Suppressor macrophage (primary cell): ENCODE measurements around the gene TBC1D10A.

ENCODE experiments used
- DNase-seq, 4 experiments: peaks; one replicate each; pipeline ENCODE4 v3.0.0-alpha.2; 2020 to 2022

The TBC1D10A gene

GRCh38 chr22:30265823-30266444 is 60.8 kb downstream of the TBC1D10A start:
- peak; percentile 83 to 90 (median 86) for DNase-seq

- peak in 1 of 4 experiments; percentile 36 for DNase-seq
Observed at GRCh38 chr22:30265131-30265720, 61.5 kb downstream of the TBC1D10A start.

GRCh38 chr22:30263883-30264282 is 62.9 kb downstream of the TBC1D10A start:
- DNase-seq, result no peak

- peak; percentile 87 to 94 (median 90) for DNase-seq
Observed at GRCh38 chr22:30262917-30263741, 63.6 kb downstream of the TBC1D10A start.

- DNase-seq, result no peak
Observed at GRCh38 chr22:30262112-30262511, 64.6 kb downstream of the TBC1D10A start.

GRCh38 chr22:30261134-30261533 is 65.6 kb downstream of the TBC1D10A start:
- peak; percentile 67 to 79 (median 72) for DNase-seq

GRCh38 chr22:30260682-30261081 is 66.1 kb downstream of the TBC1D10A start:
- DNase-seq, result no peak

GRCh38 chr22:30260276-30260675 is 66.5 kb downstream of the TBC1D10A start:
- no peak for DNase-seq

- no peak for DNase-seq
Observed at GRCh38 chr22:30254314-30254713, 72.4 kb downstream of the TBC1D10A start.

GRCh38 chr22:30253205-30253852 is 73.4 kb downstream of the TBC1D10A start:
- peak in 3 of 4 experiments; percentile 36 to 60 (median 53) for DNase-seq

- DNase-seq, result peak; percentile 46 to 68 (median 64)
Observed at GRCh38 chr22:30252411-30253204, 74.1 kb downstream of the TBC1D10A start.

GRCh38 chr22:30251711-30252110 is 75.0 kb downstream of the TBC1D10A start:
- no peak for DNase-seq

GRCh38 chr22:30250661-30251267 is 76.0 kb downstream of the TBC1D10A start:
- peak in 3 of 4 experiments; percentile 39 to 41 (median 39) for DNase-seq

GRCh38 chr22:30250039-30250565 is 76.6 kb downstream of the TBC1D10A start:
- DNase-seq, result peak in 1 of 4 experiments; percentile 20

GRCh38 chr22:30249049-30250038 is 77.4 kb downstream of the TBC1D10A start:
- no peak for DNase-seq

- no peak for DNase-seq
Observed at GRCh38 chr22:30248484-30248883, 78.3 kb downstream of the TBC1D10A start.

- no peak for DNase-seq
Observed at GRCh38 chr22:30247974-30248373, 78.8 kb downstream of the TBC1D10A start.

GRCh38 chr22:30247561-30247960 is 79.2 kb downstream of the TBC1D10A start:
- DNase-seq, result peak in 1 of 4 experiments; percentile 35

GRCh38 chr22:30246814-30247376 is 79.8 kb downstream of the TBC1D10A start:
- DNase-seq, result no peak
